Aorta (tissue), 5 donors: Measurements from ENCODE around the gene C1QTNF12. TPM values are rescaled to one million over a fixed set of nuclear protein-coding genes. Genes with fewer than 3 reads are reported as not detected.

Experiments used
- ATAC-seq: fragments of 200-7000 bp; cut with Tn5 transposase; one replicate; pipeline ENCODE4 v1.9.1; 2022; ENCODE audit warnings: moderate library complexity; ENCODE audit not compliant: low FRiP score
- DNase-seq, 2 donors: peaks; one replicate each; pipeline ENCODE4 v3.0.0-alpha.2; 2020
- H3K27ac ChIP-seq, 2 donors: one replicate each; pipeline ENCODE4 v1.5.1; 2013; ENCODE audit warnings: low read length in 2 of 2, mild to moderate bottlenecking in 2 of 2, moderate library complexity in 2 of 2, control low read depth in 1 of 2, inconsistent platforms in 1 of 2, low read depth in 1 of 2
- H3K27me3 ChIP-seq, 2 donors: one replicate each; pipeline ENCODE4 v1.6.1; 2013; ENCODE audit warnings: control low read depth in 1 of 2, low read length in 1 of 2, mild to moderate bottlenecking in 1 of 2, moderate library complexity in 1 of 2; ENCODE audit not compliant: insufficient read depth in 2 of 2, control insufficient read depth in 1 of 2
- H3K36me3 ChIP-seq, 2 donors: one replicate each; pipeline ENCODE4 v1.6.1; 2013; ENCODE audit warnings: control low read depth in 1 of 2, low read length in 1 of 2, mild to moderate bottlenecking in 1 of 2; ENCODE audit not compliant: insufficient read depth in 2 of 2, control insufficient read depth in 1 of 2
- H3K4me1 ChIP-seq, 2 donors: one replicate each; pipeline ENCODE4 v1.6.1; 2013; ENCODE audit warnings: low read length in 2 of 2, control low read depth in 1 of 2, mild to moderate bottlenecking in 1 of 2, moderate library complexity in 1 of 2; ENCODE audit not compliant: insufficient read depth in 2 of 2, control insufficient read depth in 1 of 2
- H3K4me3 ChIP-seq, 2 donors: one replicate each; pipeline ENCODE4 v1.5.1; 2013; ENCODE audit warnings: low read length in 2 of 2, control low read depth in 1 of 2, mild to moderate bottlenecking in 1 of 2
- H3K9me3 ChIP-seq: one replicate; pipeline ENCODE4 v1.6.1; 2013; ENCODE audit warnings: mild to moderate bottlenecking, low read length; ENCODE audit not compliant: control insufficient read depth
- WGBS, 2 donors: extraction: QIAGEN DNeasy Blood & Tissue Kit; methylation state at CpG; one replicate each; pipeline ENCODE4 v1.1.7; 2013; 5-methylcytosine and 5-hydroxymethylcytosine counted together
- intact Hi-C, 2 donors: fragments of 100-400 bp; cut with DNase I; formaldehyde crosslinking; loops; one replicate each; pipeline versions ENCODE4 v1.14.2 to v1.15.0; 2022
- polyA plus RNA-seq, 2 donors: library from polyadenylated mRNA; stranded (reverse); fragments of 200-250 nt; gene quantifications; one replicate each; pipeline ENCODE4 v1.2.3, GENCODE V29; 2013
- total RNA-seq, 2 donors: library from RNA; stranded (reverse); fragmentation: NEBNext Ultra II Directional; extraction: Animal tissue kit (Norgen Biotek cat#: 25700); gene quantifications; one replicate each; pipeline ENCODE4 v1.2.1, GENCODE V29; 2021
- donor health status: healthy with polysubstance abuse.
- donor health status: Bipolar disorder and iron deficiency.
- donor health status: DM: no; HTN: no; CAD: no.
- donor health status: DM: no; HTN: no; CAD: no.
- donor health status: DM: yes; HTN: yes; CAD: no.

Gene C1QTNF12
- total and polyA plus RNA-seq, 4 donors: 3.4 to 10.0 (median 4.1) TPM

GRCh38 chr1:1240822-1241587, 5.5 kb downstream of the C1QTNF12 start:
- H3K4me1 ChIP-seq: no peaks in the 10 kb centered on the region
- no peaks in the 10 kb centered on the region for H3K36me3 ChIP-seq
- no peak overlapping the region for H3K27ac ChIP-seq
- DNase-seq: no peak
- H3K27me3 ChIP-seq: no peaks in the 10 kb centered on the region
- no peaks in the 10 kb centered on the region for H3K9me3 ChIP-seq
- intact Hi-C loops: no loop called here
- no peak overlapping the region for H3K4me3 ChIP-seq
- ATAC-seq: no peak
- 36 to 42% methylated on average over 23 of the region's 23 CpGs for WGBS, 2 donors

GRCh38 chr1:1240348-1240732, 6.2 kb downstream of the C1QTNF12 start:
- WGBS, 2 donors: 35% methylated on average over 9 to 11 of the region's 11 CpGs
- Histone ChIP-seq H3K27ac (no peak overlapping the region), H3K4me1 (no peaks in the 10 kb centered on the region), H3K36me3 (no peaks in the 10 kb centered on the region), H3K4me3 (no peak overlapping the region), H3K27me3 (no peaks in the 10 kb centered on the region), H3K9me3 (no peaks in the 10 kb centered on the region)
- DNase-seq (no peak), ATAC-seq (no peak)
- intact Hi-C loops: no loop called here

GRCh38 chr1:1239614-1240347, 6.7 kb downstream of the C1QTNF12 start:
- ATAC-seq (no peak), DNase-seq (no peak)
- Histone ChIP-seq H3K27me3 (no peaks in the 10 kb centered on the region), H3K27ac (no peak overlapping the region), H3K4me3 (no peak overlapping the region), H3K4me1 (no peaks in the 10 kb centered on the region), H3K9me3 (no peaks in the 10 kb centered on the region), H3K36me3 (no peaks in the 10 kb centered on the region)
- intact Hi-C loops: no loop called here
- 19 to 24% methylated on average over 30 of the region's 30 CpGs for WGBS, 2 donors

- H3K36me3 ChIP-seq: no peaks in the 10 kb centered on the region
- intact Hi-C loops: no loop called here
- no peaks in the 10 kb centered on the region for H3K9me3 ChIP-seq
- no peak overlapping the region for H3K4me3 ChIP-seq
- WGBS, 2 donors: 53 to 69% methylated on average over 13 to 15 of the region's 15 CpGs
- no peaks in the 10 kb centered on the region for H3K27me3 ChIP-seq
- no peak for DNase-seq
- H3K27ac ChIP-seq: no peak overlapping the region
- ATAC-seq: no peak
- H3K4me1 ChIP-seq: no peaks in the 10 kb centered on the region
Measured at GRCh38 chr1:1239227-1239613, 7.3 kb downstream of the C1QTNF12 start.

GRCh38 chr1:1238702-1239178, 7.8 kb downstream of the C1QTNF12 start:
- DNase-seq (no peak), ATAC-seq (no peak)
- intact Hi-C loops: no loop called here
- no peak overlapping the region for H3K27ac ChIP-seq
- no peaks in the 10 kb centered on the region for H3K27me3 ChIP-seq
- H3K36me3 ChIP-seq: no peaks in the 10 kb centered on the region
- no peaks in the 10 kb centered on the region for H3K9me3 ChIP-seq
- H3K4me1 ChIP-seq: no peaks in the 10 kb centered on the region
- no peak overlapping the region for H3K4me3 ChIP-seq
- 54 to 72% methylated on average over 19 of the region's 19 CpGs for WGBS, 2 donors

- no peak for DNase-seq
- WGBS, 2 donors: 42 to 49% methylated on average over 47 to 48 of the region's 48 CpGs
- intact Hi-C loops: no loop called here
- no peak overlapping the region for H3K4me3 ChIP-seq
- no peaks in the 10 kb centered on the region for H3K4me1 ChIP-seq
- H3K27me3 ChIP-seq: no peaks in the 10 kb centered on the region
- no peak for ATAC-seq
- H3K9me3 ChIP-seq: no peaks in the 10 kb centered on the region
- H3K36me3 ChIP-seq: no peaks in the 10 kb centered on the region
- H3K27ac ChIP-seq: no peak overlapping the region
Measured at GRCh38 chr1:1237874-1238701, 8.4 kb downstream of the C1QTNF12 start.

- ATAC-seq (no peak), DNase-seq (no peak)
- H3K36me3 ChIP-seq: no peaks in the 10 kb centered on the region
- WGBS, 2 donors: 44 to 45% methylated on average over 34 of the region's 34 CpGs
- no peak overlapping the region for H3K4me3 ChIP-seq
- intact Hi-C loops: no loop called here
- H3K27me3 ChIP-seq: no peaks in the 10 kb centered on the region
- H3K9me3 ChIP-seq: no peaks in the 10 kb centered on the region
- H3K27ac ChIP-seq: no peak overlapping the region
- H3K4me1 ChIP-seq: no peaks in the 10 kb centered on the region
Measured at GRCh38 chr1:1236945-1237873, 9.3 kb downstream of the C1QTNF12 start.
